Spinal cord (tissue), 10 donors: ENCODE results near the gene CACNA1H. TPM values are rescaled to one million over a fixed set of nuclear protein-coding genes. Genes with fewer than 3 reads are reported as not detected.

ENCODE experiments used
- DNase-seq, 6 donors: peaks; one replicate each; pipeline versions ENCODE4 v3.0.0 to v3.0.0-alpha.2; 2013 to 2015; ENCODE audit warnings: low spot score in 6 of 6, low read depth in 4 of 6
- H3K27ac ChIP-seq: one replicate; pipeline ENCODE4 v1.5.1; 2013; ENCODE audit warnings: low read depth, low read length, control low read depth
- H3K27me3 ChIP-seq: one replicate; pipeline ENCODE4 v1.6.1; 2013; ENCODE audit warnings: low read length; ENCODE audit not compliant: control insufficient read depth, insufficient read depth
- H3K36me3 ChIP-seq: one replicate; pipeline ENCODE4 v1.6.1; 2013; ENCODE audit warnings: low read length; ENCODE audit not compliant: control insufficient read depth, insufficient read depth
- H3K4me1 ChIP-seq: one replicate; pipeline ENCODE4 v1.6.1; 2013; ENCODE audit warnings: low read length; ENCODE audit not compliant: control insufficient read depth, insufficient read depth
- H3K4me3 ChIP-seq: one replicate; pipeline ENCODE4 v1.5.1; 2013; ENCODE audit warnings: low read depth, low read length, control low read depth
- H3K9me3 ChIP-seq: one replicate; pipeline ENCODE4 v1.6.1; 2013; ENCODE audit warnings: low read length; ENCODE audit not compliant: control insufficient read depth, insufficient read depth
- WGBS: methylation state at CpG from one replicate; pipeline ENCODE4 v1.1.5; 2013; ENCODE audit warnings: missing lambda C conversion rate; ENCODE audit not compliant: insufficient coverage; 5-methylcytosine and 5-hydroxymethylcytosine counted together
- polyA plus RNA-seq, 2 donors: library from polyadenylated mRNA; unstranded; fragments of 120-200 nt; gene quantifications; one replicate each; pipeline ENCODE4 v1.2.1, GENCODE V29; 2013; ENCODE audit not compliant: insufficient read length in 2 of 2
- total RNA-seq, 2 donors: library from RNA; depleted of rRNA in 1 of 2; stranded (reverse); fragments of 120-200 nt in 1 of 2; fragments of >200 nt in 1 of 2; gene quantifications; one replicate each; pipeline versions ENCODE4 v1.2.3 to v1.2.4, GENCODE V29; 2013 to 2014
- donor health status: healthy.

CACNA1H gene
- total and polyA plus RNA-seq, 4 donors = 7.8 to 20.1 (median 13.1) TPM

- no peaks in the 10 kb centered on the region for H3K27me3 ChIP-seq
- H3K36me3 ChIP-seq = peaks cover 60% of the 10 kb centered on the region
- 76% methylated on average over 12 of the region's 12 CpGs for WGBS
- no peak overlapping the region for H3K4me3 ChIP-seq
- peaks cover 54% of the 10 kb centered on the region for H3K4me1 ChIP-seq
- no peak overlapping the region for H3K27ac ChIP-seq
- DNase-seq = no peak
- H3K9me3 ChIP-seq = no peaks in the 10 kb centered on the region
Observed at GRCh38 chr16:1171001-1171400, 18.1 kb downstream of the CACNA1H start.

GRCh38 chr16:1171854-1172428, 19.0 kb downstream of the CACNA1H start:
- peaks cover 55% of the 10 kb centered on the region for H3K4me1 ChIP-seq
- DNase-seq = no peak
- H3K4me3 ChIP-seq = no peak overlapping the region
- H3K36me3 ChIP-seq = peaks cover 66% of the 10 kb centered on the region
- no peak overlapping the region for H3K27ac ChIP-seq
- no peaks in the 10 kb centered on the region for H3K9me3 ChIP-seq
- 89% methylated on average over 34 of the region's 36 CpGs for WGBS
- H3K27me3 ChIP-seq = no peaks in the 10 kb centered on the region

- WGBS = 89% methylated on average over 13 of the region's 13 CpGs
- H3K36me3 ChIP-seq = peaks cover 68% of the 10 kb centered on the region
- no peak overlapping the region for H3K4me3 ChIP-seq
- no peaks in the 10 kb centered on the region for H3K9me3 ChIP-seq
- H3K27me3 ChIP-seq = no peaks in the 10 kb centered on the region
- H3K27ac ChIP-seq = no peak overlapping the region
- peaks cover 48% of the 10 kb centered on the region for H3K4me1 ChIP-seq
- no peak for DNase-seq
Observed at GRCh38 chr16:1172651-1173050, 19.7 kb downstream of the CACNA1H start.

GRCh38 chr16:1173788-1174451, 21.0 kb downstream of the CACNA1H start:
- Histone ChIP-seq H3K4me1 (peaks cover 35% of the 10 kb centered on the region), H3K9me3 (no peaks in the 10 kb centered on the region), H3K27ac (no peak overlapping the region), H3K4me3 (no peak overlapping the region), H3K36me3 (peaks cover 62% of the 10 kb centered on the region), H3K27me3 (no peaks in the 10 kb centered on the region)
- no peak for DNase-seq
- 92% methylated on average over 14 of the region's 14 CpGs for WGBS

GRCh38 chr16:1174477-1175357, 21.8 kb downstream of the CACNA1H start:
- H3K27ac ChIP-seq = no peak overlapping the region
- H3K36me3 ChIP-seq = peaks cover 57% of the 10 kb centered on the region
- H3K27me3 ChIP-seq = no peaks in the 10 kb centered on the region
- no peak for DNase-seq
- no peak overlapping the region for H3K4me3 ChIP-seq
- WGBS = 87% methylated on average over 28 of the region's 38 CpGs
- peaks cover 30% of the 10 kb centered on the region for H3K4me1 ChIP-seq
- no peaks in the 10 kb centered on the region for H3K9me3 ChIP-seq

GRCh38 chr16:1175566-1176279, 22.8 kb downstream of the CACNA1H start:
- Histone ChIP-seq H3K36me3 (peaks cover 50% of the 10 kb centered on the region), H3K4me3 (no peak overlapping the region), H3K4me1 (peaks cover 26% of the 10 kb centered on the region), H3K9me3 (no peaks in the 10 kb centered on the region), H3K27ac (no peak overlapping the region), H3K27me3 (no peaks in the 10 kb centered on the region)
- 84% methylated on average over 27 of the region's 29 CpGs for WGBS
- DNase-seq = no peak

GRCh38 chr16:1176280-1176897, 23.5 kb downstream of the CACNA1H start:
- Histone ChIP-seq H3K9me3 (no peaks in the 10 kb centered on the region), H3K36me3 (peaks cover 47% of the 10 kb centered on the region), H3K4me1 (peaks cover 29% of the 10 kb centered on the region), H3K27ac (no peak overlapping the region), H3K27me3 (no peaks in the 10 kb centered on the region), H3K4me3 (no peak overlapping the region)
- DNase-seq = no peak
- WGBS = 82% methylated on average over 24 of the region's 24 CpGs

- WGBS = 82% methylated on average over 19 of the region's 19 CpGs
- no peak overlapping the region for H3K4me3 ChIP-seq
Observed at GRCh38 chr16:1177053-1177452, 24.1 kb downstream of the CACNA1H start.

GRCh38 chr16:1177750-1178149, 24.8 kb downstream of the CACNA1H start:
- no peak overlapping the region for H3K27ac ChIP-seq
- peaks cover 33% of the 10 kb centered on the region for H3K4me1 ChIP-seq
- WGBS = 81% methylated on average over 4 of the region's 13 CpGs
- DNase-seq = no peak
- H3K9me3 ChIP-seq = no peaks in the 10 kb centered on the region
- H3K27me3 ChIP-seq = no peaks in the 10 kb centered on the region
- H3K36me3 ChIP-seq = peaks cover 42% of the 10 kb centered on the region
- H3K4me3 ChIP-seq = no peak overlapping the region

More at GRCh38 chr16:1177053-1177452, 24.1 kb downstream of the CACNA1H start:
- Histone ChIP-seq H3K27ac (no peak overlapping the region), H3K9me3 (no peaks in the 10 kb centered on the region), H3K4me1 (peaks cover 32% of the 10 kb centered on the region), H3K36me3 (peaks cover 44% of the 10 kb centered on the region), H3K27me3 (no peaks in the 10 kb centered on the region)
- DNase-seq = no peak
